ENCODE data around the gene IRX2. TPM values are rescaled to one million over a fixed set of nuclear protein-coding genes. Genes with fewer than 3 reads are reported as not detected.

Gene IRX2
- total RNA-seq, 1 experiment from 2014 or later, result not detected

DNA sequence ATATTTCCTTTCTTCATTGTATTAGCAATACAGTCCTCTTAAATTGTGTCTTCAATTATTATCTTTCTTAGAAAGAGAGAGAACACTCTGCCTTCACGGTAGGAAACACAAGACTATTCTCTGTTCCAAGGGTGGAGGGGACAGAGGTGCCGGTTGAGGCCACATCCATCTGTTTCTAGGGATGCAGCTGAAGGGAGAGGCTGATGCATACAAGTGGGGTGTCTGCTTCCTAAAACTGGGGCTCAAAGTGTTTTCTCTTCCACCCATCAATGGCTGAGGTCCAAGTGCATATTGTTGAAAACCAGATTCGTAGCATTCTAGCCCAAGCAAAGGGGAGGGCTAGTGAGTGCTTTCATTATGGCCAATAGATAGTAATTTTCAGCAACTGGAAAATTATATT, 9.5 kb downstream of the IRX2 start:
- DNase-seq (ENCODE audit: low spot score), result no peak

GRCh38 chr5:2740876-2741555, 10.5 kb downstream of the IRX2 start:
- DNase-seq (ENCODE audit: low spot score), result no peak

GRCh38 chr5:2740051-2740875, 11.2 kb downstream of the IRX2 start:
- no peak for DNase-seq (ENCODE audit: low spot score)

GRCh38 chr5:2739360-2740050, 12.0 kb downstream of the IRX2 start:
- DNase-seq (ENCODE audit: low spot score), result no peak

- DNase-seq (ENCODE audit: low spot score), result no peak
Observed at GRCh38 chr5:2738700-2739359, 12.6 kb downstream of the IRX2 start.

GRCh38 chr5:2738156-2738699, 13.2 kb downstream of the IRX2 start:
- no peak for DNase-seq (ENCODE audit: low spot score)

DNA sequence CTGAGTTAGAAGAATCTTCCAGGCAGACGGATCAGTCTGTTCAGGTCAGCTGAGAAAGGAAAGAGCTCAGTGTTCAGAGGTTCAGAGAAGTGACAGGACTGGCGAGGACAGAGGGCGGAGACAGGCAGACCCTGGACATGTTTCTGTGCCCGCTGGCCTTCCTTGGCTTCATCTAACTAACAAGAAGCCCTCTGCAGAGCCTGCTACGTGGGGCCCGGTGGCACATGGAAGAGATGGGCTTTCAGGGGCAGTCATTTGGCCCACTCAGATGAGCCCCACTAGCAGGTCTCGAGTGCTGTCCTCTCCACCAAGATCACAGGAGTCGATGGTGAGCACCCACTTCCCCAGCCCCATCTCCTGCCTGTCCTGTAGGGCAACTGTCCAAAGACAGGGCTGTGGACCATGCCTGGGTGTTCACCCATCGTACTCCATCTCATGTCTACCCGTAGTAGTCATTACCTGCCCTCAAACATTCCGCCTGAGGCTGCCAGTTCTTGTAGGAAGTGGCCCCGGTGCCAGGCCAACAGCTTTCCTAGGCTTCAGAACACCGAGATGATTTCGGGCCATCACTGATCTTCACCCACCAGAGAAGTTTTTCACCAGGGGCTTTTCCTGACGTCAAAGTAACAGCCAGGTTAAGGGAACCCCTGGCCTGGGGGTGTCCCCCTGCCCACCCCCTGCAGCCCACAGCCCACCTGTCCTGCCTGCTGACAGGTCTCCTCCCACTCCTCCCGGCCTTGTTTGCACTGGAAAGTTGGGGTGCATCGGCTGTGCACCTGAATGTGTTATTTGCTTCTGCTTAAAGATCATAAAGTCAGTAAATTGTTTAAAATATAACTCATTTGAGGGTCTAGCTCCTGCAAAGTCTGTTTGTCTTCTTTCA, 14.0 kb downstream of the IRX2 start:
- no peak for DNase-seq (ENCODE audit: low spot score)

DNA sequence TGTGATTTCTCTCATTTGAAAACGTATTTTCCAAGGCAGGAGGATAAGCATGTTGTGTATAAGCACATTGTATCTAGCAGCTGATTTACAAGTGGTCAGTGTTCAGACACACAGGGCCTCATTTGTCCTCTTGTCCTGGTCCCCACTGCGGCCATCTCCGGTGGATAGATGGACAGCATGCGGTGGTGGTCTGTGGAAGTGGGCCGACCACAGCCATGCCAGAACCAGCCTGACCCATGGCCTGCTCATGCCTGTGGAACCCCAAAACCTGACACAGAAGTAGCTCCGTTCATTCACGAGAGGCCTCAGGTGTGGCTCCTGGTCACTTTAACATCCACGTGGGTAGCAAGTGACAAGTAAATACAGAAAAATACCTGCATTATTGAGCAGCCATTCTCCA, 14.6 kb downstream of the IRX2 start:
- no peak for DNase-seq (ENCODE audit: low spot score)

DNA sequence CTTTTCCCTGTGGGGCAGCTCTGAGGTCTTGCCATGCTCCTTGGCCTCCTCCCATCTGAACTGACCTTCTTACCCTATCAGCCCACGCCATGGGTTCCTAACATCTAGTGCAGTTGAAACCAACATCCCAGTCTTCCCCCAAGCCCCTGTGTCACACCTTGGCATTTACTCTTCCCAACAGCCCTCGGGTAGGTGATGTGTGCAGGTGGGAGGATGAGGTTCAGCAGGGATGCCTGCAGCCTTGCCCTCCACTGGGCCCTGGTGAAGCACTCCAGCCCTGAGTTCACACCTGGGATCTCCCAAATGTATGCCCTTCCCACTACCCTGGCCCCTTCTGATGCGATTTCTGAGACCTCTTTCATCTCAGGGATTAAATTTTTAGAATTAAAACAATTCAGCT, 15.5 kb downstream of the IRX2 start:
- DNase-seq (ENCODE audit: low spot score), result no peak

GRCh38 chr5:2732850-2733249, 18.6 kb downstream of the IRX2 start:
- no peak for DNase-seq (ENCODE audit: low spot score)

DNA sequence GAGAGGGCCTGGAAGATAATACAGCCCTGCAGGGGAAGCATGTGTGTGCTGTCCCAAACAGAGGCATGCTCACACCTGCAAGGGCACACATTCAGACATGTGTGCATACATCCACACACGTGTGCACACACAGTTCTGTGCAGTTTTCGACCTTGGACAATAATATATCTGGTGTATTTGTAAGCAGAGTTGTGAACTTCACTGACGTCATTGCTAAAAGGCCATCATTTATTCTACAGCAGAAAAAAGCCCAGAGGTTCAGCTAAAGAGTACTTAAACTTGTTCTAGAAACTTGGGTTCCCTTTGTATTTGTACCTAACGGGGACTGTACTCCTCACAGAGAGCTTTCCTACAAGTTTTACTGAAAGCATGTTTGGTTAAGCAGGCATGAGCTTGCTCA, 19.5 kb downstream of the IRX2 start:
- DNase-seq (ENCODE audit: low spot score), result no peak

DNA sequence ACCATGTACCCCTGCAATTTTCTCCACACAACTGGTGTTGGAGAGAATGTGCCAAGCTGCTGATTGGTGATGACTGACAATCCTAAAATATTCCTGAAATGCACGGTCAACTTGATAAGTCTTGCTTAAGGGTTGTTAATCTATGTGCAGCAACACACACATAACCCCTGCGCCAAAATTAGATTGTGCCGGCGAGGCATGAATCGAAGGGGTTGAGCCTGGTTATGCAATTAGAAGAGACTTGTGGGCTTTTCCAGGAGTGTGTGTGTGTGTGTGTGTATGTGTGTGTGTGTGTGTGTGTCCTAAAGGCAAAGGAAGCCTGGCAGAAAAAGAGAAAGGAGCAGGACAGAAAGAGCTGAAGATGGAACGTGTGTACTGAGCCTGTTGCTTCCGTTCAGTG, 22.3 kb downstream of the IRX2 start:
- no peak for DNase-seq (ENCODE audit: low spot score)

GRCh38 chr5:2727550-2727949, 23.9 kb downstream of the IRX2 start:
- DNase-seq (ENCODE audit: low spot score), result no peak

- no peak for DNase-seq (ENCODE audit: low spot score)
Observed at GRCh38 chr5:2725980-2726765, 25.3 kb downstream of the IRX2 start.

- no peak for DNase-seq (ENCODE audit: low spot score)
Observed at GRCh38 chr5:2724831-2725230, 26.6 kb downstream of the IRX2 start.

DNA sequence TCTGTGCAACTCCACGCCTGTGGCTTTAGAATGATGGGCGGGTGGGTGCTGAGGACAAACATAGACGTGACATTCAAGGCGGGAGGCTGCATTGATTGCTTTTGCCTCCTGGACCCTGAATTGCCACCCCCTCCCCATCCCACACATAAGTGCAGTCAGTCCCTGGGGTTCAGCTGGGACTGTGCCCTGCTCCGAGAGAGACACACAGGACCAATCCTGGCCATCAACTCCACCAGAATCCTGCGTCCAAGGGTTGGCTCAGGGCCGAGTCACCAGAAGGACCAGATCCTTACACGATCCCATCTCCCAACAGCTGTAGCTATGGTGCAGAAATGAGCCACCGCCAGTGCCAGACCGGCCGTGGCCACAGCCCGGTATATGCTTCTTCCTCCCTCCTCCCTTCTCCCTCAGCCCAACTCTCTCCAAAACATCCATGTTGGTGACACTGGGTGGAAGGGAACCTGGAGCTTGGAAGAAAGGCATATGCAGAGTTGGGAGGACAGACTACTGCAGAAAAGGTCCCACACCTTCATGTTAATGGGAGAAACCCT, 27.4 kb downstream of the IRX2 start:
- no peak for DNase-seq (ENCODE audit: low spot score)

DNA sequence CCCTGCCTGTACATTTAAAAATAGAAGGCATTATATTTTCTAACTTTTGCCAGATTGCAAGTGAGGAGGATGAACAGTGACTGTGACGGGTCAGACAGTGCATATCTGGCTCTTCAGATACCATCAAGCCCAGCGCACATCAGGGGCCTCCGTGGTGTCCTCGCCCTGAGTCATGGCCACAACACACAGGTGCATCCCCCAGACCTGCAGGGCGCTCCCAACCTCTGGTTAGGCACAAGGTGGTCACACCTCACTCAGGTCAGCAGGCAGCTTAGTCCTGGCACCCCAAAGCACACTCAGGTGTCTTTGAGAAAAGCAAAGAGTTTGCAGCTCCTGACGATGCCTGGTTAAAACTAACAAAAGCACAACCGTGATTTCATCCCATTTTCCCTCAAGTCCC, 28.6 kb downstream of the IRX2 start:
- no peak for DNase-seq (ENCODE audit: low spot score)

GRCh38 chr5:2721385-2722138, 29.9 kb downstream of the IRX2 start:
- DNase-seq (ENCODE audit: low spot score), result no peak

- DNase-seq (ENCODE audit: low spot score), result no peak
Observed at GRCh38 chr5:2719332-2719731, 32.1 kb downstream of the IRX2 start.
